Panc1 (cell line): ENCODE results near the gene SLC6A17. TPM values are rescaled to one million over a fixed set of nuclear protein-coding genes. Genes with fewer than 3 reads are reported as not detected.

ENCODE experiments used
- ATAC-seq: fragments of 200-7000 bp; cut with Tn5 transposase; 2 replicates; pipeline ENCODE4 v1.9.1; 2020; ENCODE audit warnings: mild to moderate bottlenecking, moderate library complexity
- BruUV-seq: library from RNA; stranded (reverse); fragments of 400-500 nt; replicated peaks from 2 replicates; lab custom pipeline; 2021; lab: Mats Ljungman, UMichigan
- CTCF ChIA-PET: fragments of 300-600 bp; sonication (Branson Sonifier 250); formaldehyde crosslinking; loops from one replicate; lab custom pipeline; 2022; ENCODE audit warnings: antibody characterized with exemption; lab: Charles Lee
- POLR2A ChIA-PET: fragments of 300-600 bp; sonication (Branson Sonifier 250); formaldehyde crosslinking; loops from one replicate; lab custom pipeline; 2022; ENCODE audit warnings: antibody characterized with exemption; lab: Charles Lee
- DNase-seq: peaks from one replicate; pipeline ENCODE4 v3.0.0-alpha.2; 2010; ENCODE audit warnings: low read depth, low spot score
- H3K27ac ChIP-seq: 2 replicates; pipeline ENCODE4 v1.5.1; 2011; ENCODE audit warnings: mild to moderate bottlenecking, low read length, inconsistent platforms
- H3K27me3 ChIP-seq: fragments of 200-500 bp; sonication (Bioruptor generic); 2 replicates; pipeline ENCODE4 v1.6.0; 2014; ENCODE audit warnings: low read length, inconsistent platforms; ENCODE audit not compliant: control insufficient read depth, insufficient read depth
- H3K36me3 ChIP-seq: fragments of 200-500 bp; sonication (Bioruptor generic); 2 replicates; pipeline ENCODE4 v1.5.1; 2014; ENCODE audit warnings: inconsistent platforms, mild to moderate bottlenecking, low read length, moderate library complexity; ENCODE audit not compliant: control insufficient read depth, insufficient read depth
- H3K4me1 ChIP-seq: 2 replicates; pipeline ENCODE4 v1.5.1; 2011; ENCODE audit warnings: inconsistent platforms, mild to moderate bottlenecking, low read length, moderate library complexity; ENCODE audit not compliant: control insufficient read depth, insufficient read depth
- H3K4me3 ChIP-seq, 2 experiments: 2 replicates each; pipeline ENCODE4 v1.5.1; 2011 to 2012; ENCODE audit warnings: low read depth in 2 of 2, low read length in 2 of 2, mild to moderate bottlenecking in 2 of 2, inconsistent platforms in 1 of 2, moderate library complexity in 1 of 2
- H3K9me3 ChIP-seq: fragments of 200-500 bp; sonication (Bioruptor generic); 2 replicates; pipeline ENCODE4 v1.5.1; 2014; ENCODE audit warnings: low read depth, mild to moderate bottlenecking, inconsistent platforms, low read length, moderate library complexity; ENCODE audit not compliant: control insufficient read depth, insufficient read depth
- POLR2AphosphoS5 ChIP-seq: IDR thresholded peaks from 2 replicates; pipeline ENCODE4 v1.6.1; 2012; ENCODE audit warnings: mild to moderate bottlenecking, low read depth, low read length, moderate library complexity
- REST ChIP-seq, 2 experiments: IDR thresholded peaks; 2 replicates each; pipeline ENCODE4 v1.6.1; 2011 to 2012; ENCODE audit warnings: low read depth in 2 of 2, control low read depth in 1 of 2, low read length in 1 of 2, mild to moderate bottlenecking in 1 of 2, moderate library complexity in 1 of 2; ENCODE audit not compliant: insufficient read depth in 1 of 2
- SIN3A ChIP-seq: IDR thresholded peaks from 2 replicates; pipeline ENCODE4 v1.6.1; 2012; ENCODE audit warnings: low read depth, mild to moderate bottlenecking, low read length, moderate library complexity, borderline replicate concordance; ENCODE audit not compliant: insufficient read depth
- TCF7L2 ChIP-seq: IDR thresholded peaks from 2 replicates; pipeline ENCODE4 v1.6.1; 2011; ENCODE audit warnings: mild to moderate bottlenecking, low read depth, low read length, inconsistent platforms
- in situ Hi-C: cut with HindIII; loops from 2 replicates; pipeline ENCODE4 v1.10.0; 2016; ENCODE audit warnings: low sequenced_read_pairs, low pct_unique_long_range_greater_than_20kb
- intact Hi-C: fragments of 100-400 bp; cut with micrococcal nuclease; formaldehyde crosslinking; loops from one replicate; pipeline ENCODE4 v1.10.0; 2022; ENCODE audit not compliant: unreplicated experiment
- total RNA-seq: library from RNA; stranded (reverse); gene quantifications from one replicate; pipeline ENCODE4 v1.2.1, GENCODE V29; 2021; ENCODE audit not compliant: unreplicated experiment
- TF ChIP-seq, protein P1 (sequence below): fragments of 450-650 bp; IDR thresholded peaks from 2 replicates; pipeline ENCODE4 v1.5.1; 2017; ENCODE audit warnings: mild to moderate bottlenecking

Gene SLC6A17
- total RNA-seq, 1 experiment from 2014 or later: 5.7 TPM

DNA sequence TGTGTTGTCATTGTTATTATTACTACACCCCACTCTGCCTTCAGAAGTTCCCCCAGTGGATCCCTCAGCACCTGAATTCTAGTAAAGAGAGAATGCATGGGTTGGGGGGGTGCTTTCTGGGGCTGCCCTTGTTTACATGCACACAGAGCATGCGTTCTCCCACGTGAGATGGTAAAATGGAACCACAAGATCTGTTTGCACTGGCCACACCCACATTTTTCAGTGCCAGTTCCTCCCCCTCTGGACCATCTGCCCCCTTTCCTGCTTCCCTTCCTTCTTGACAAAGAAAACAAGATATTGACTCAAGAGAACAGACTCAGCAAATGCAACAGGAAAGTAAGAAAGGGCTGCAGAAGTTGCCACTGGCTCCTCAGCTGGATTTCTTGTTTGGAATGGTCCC is 8.9 kb downstream of the SLC6A17 start:
- TF ChIP-seq REST (IDR thresholded peaks at IDR 0.05; ENCODE audit: insufficient read depth in 1 of 2, low read depth in 2 of 2, low read length in 1 of 2) (no peak), TCF7L2 (no peak), POLR2AphosphoS5 (no peak), SIN3A (no peak)
- TF ChIP-seq, protein P1, sequence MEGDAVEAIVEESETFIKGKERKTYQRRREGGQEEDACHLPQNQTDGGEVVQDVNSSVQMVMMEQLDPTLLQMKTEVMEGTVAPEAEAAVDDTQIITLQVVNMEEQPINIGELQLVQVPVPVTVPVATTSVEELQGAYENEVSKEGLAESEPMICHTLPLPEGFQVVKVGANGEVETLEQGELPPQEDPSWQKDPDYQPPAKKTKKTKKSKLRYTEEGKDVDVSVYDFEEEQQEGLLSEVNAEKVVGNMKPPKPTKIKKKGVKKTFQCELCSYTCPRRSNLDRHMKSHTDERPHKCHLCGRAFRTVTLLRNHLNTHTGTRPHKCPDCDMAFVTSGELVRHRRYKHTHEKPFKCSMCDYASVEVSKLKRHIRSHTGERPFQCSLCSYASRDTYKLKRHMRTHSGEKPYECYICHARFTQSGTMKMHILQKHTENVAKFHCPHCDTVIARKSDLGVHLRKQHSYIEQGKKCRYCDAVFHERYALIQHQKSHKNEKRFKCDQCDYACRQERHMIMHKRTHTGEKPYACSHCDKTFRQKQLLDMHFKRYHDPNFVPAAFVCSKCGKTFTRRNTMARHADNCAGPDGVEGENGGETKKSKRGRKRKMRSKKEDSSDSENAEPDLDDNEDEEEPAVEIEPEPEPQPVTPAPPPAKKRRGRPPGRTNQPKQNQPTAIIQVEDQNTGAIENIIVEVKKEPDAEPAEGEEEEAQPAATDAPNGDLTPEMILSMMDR: no peak
- H3K4me3 ChIP-seq: no peak overlapping the region
- ChIA-PET CTCF (no interaction called here), POLR2A (no interaction called here)
- H3K9me3 ChIP-seq: no peaks in the 10 kb centered on the region
- no peaks in the 10 kb centered on the region for H3K4me1 ChIP-seq
- H3K36me3 ChIP-seq: no peaks in the 10 kb centered on the region
- DNase-seq: no peak
- no peaks in the 10 kb centered on the region for H3K27me3 ChIP-seq
- intact Hi-C loops (no loop called here), in situ Hi-C loops (no loop called here)
- no TSS peak for BruUV-seq
- H3K27ac ChIP-seq: no peak overlapping the region
- ATAC-seq: no peak

- H3K4me3 ChIP-seq: no peak overlapping the region
- in situ Hi-C loops (no loop called here), intact Hi-C loops (no loop called here)
- H3K27ac ChIP-seq: no peak overlapping the region
- DNase-seq (no peak), ATAC-seq (no peak)
- no peaks in the 10 kb centered on the region for H3K27me3 ChIP-seq
- H3K9me3 ChIP-seq: no peaks in the 10 kb centered on the region
- BruUV-seq: no TSS peak
- TF ChIP-seq TCF7L2: no peak
- H3K4me1 ChIP-seq: no peaks in the 10 kb centered on the region
- ChIA-PET POLR2A (no interaction called here), CTCF (no interaction called here)
- H3K36me3 ChIP-seq: no peaks in the 10 kb centered on the region
Measured at GRCh38 chr1:110160538-110161100, 10.3 kb downstream of the SLC6A17 start.

DNA sequence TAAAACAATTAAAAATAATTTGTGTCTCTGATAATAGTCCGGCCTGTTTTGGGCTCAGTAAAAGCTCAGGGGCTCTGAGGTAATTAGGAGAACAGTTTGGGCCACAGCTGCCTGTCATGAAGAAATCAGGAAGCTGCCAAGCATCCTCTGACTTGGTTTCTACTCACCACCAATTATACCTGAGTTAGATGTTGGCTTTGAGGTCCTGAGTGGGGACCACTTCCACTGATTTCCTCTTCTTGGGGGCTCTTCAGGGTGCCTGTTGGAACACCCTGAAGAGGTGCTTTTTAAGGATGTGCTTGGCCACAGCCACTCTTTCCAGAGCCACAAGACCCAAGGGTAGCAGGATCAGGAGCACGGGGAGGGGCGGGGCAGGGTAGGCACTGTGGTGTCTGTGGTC is 10.9 kb downstream of the SLC6A17 start:
- Histone ChIP-seq H3K4me1 (no peaks in the 10 kb centered on the region), H3K27ac (no peak overlapping the region), H3K9me3 (no peaks in the 10 kb centered on the region), H3K36me3 (no peaks in the 10 kb centered on the region), H3K27me3 (no peaks in the 10 kb centered on the region), H3K4me3 (no peak overlapping the region)
- no peak for DNase-seq
- POLR2A ChIA-PET: no interaction called here
- CTCF ChIA-PET: no interaction called here
- no peak for ATAC-seq
- TF ChIP-seq POLR2AphosphoS5: no peak
- no peak for TF ChIP-seq REST (IDR thresholded peaks at IDR 0.05; ENCODE audit: insufficient read depth in 1 of 2, low read depth in 2 of 2, low read length in 1 of 2)
- no peak for TF ChIP-seq TCF7L2
- TF ChIP-seq, protein P1: no peak
- TF ChIP-seq SIN3A: no peak
- BruUV-seq: no TSS peak
- intact Hi-C loops: no loop called here
- in situ Hi-C loops: no loop called here
